Gastrocnemius medialis (tissue), 4 donors: Measurements from ENCODE around the gene CCDC33. TPM values are rescaled to one million over a fixed set of nuclear protein-coding genes. Genes with fewer than 3 reads are reported as not detected.

Experiments
- ATAC-seq, 2 donors: fragments of 150-250 bp; one replicate each; pipeline ENCODE4 v1.9.1; 2016
- DNase-seq, 2 donors: peaks; one replicate each; pipeline ENCODE4 v3.0.0-alpha.2; 2019
- H3K27ac ChIP-seq, 4 donors: fragments of 200-600 bp; sonication (generic); 1 replicate in 1 of 4; 2 replicates in 3 of 4; pipeline ENCODE4 v1.5.1; 2016 to 2018; ENCODE audit warnings: mild to moderate bottlenecking in 2 of 4, moderate library complexity in 1 of 4
- H3K27me3 ChIP-seq, 3 donors: fragments of 200-600 bp; sonication (generic) in 2 of 3; 1 replicate in 1 of 3; 2 replicates in 2 of 3; pipeline versions ENCODE4 v1.5.1 to v1.6.0; 2016 to 2019; ENCODE audit warnings: mild to moderate bottlenecking in 1 of 3, moderate library complexity in 1 of 3
- H3K36me3 ChIP-seq, 2 donors: fragments of 200-600 bp; sonication (generic) in 1 of 2; one replicate each; pipeline ENCODE4 v1.5.1; 2017 to 2018
- H3K4me1 ChIP-seq, 2 donors: fragments of 200-600 bp; sonication (generic) in 1 of 2; one replicate each; pipeline ENCODE4 v1.5.1; 2016 to 2017; ENCODE audit warnings: mild to moderate bottlenecking in 2 of 2
- H3K4me3 ChIP-seq, 4 donors: fragments of 200-600 bp; sonication (generic) in 3 of 4; 1 replicate in 1 of 4; 2 replicates in 3 of 4; pipeline ENCODE4 v1.5.1; 2016 to 2019; ENCODE audit warnings: mild to moderate bottlenecking in 2 of 4
- H3K9me3 ChIP-seq, 3 donors: fragments of 200-600 bp; sonication (generic) in 2 of 3; 1 replicate in 1 of 3; 2 replicates in 2 of 3; pipeline ENCODE4 v1.5.1; 2016 to 2019
- POLR2A ChIP-seq, 2 donors: fragments of 450-650 bp; IDR thresholded peaks; one replicate each; pipeline ENCODE4 v1.6.1; 2017; ENCODE audit warnings: antibody characterized with exemption in 2 of 2, mild to moderate bottlenecking in 2 of 2, moderate library complexity in 2 of 2
- in situ Hi-C, 4 donors: fragments of 200-750 bp; cut with MboI; loops; one replicate each; pipeline versions ENCODE4 v1.15.0 to v1.8.0; 2017; ENCODE audit warnings: low sequenced_read_pairs in 4 of 4
- intact Hi-C: fragments of 100-400 bp; cut with DNase I; formaldehyde crosslinking; loops from one replicate; pipeline ENCODE4 v1.15.1; 2023; ENCODE audit warnings: low total_unique reads
- total RNA-seq, 4 donors: library from RNA; depleted of rRNA; stranded (reverse); fragments of >200 nt; gene quantifications; one replicate each; pipeline versions ENCODE4 v1.1.0 to v1.2.3, GENCODE V29; 2016
- TF ChIP-seq, protein P1 (sequence below), 5 experiments: fragments of 450-650 bp in 3 of 5; fragments of 200-600 bp in 2 of 5; sonication (generic) in 2 of 5; IDR thresholded peaks in 4 of 5; conservative IDR thresholded peaks in 1 of 5; 1 replicate in 4 of 5; 2 replicates in 1 of 5; pipeline ENCODE4 v1.5.1; 2016 to 2019; ENCODE audit warnings: antibody characterized with exemption in 5 of 5, mild to moderate bottlenecking in 3 of 5, moderate library complexity in 3 of 5

CCDC33 gene
- total RNA-seq, 4 donors from 2014 or later: not detected

- TF ChIP-seq, protein P1, sequence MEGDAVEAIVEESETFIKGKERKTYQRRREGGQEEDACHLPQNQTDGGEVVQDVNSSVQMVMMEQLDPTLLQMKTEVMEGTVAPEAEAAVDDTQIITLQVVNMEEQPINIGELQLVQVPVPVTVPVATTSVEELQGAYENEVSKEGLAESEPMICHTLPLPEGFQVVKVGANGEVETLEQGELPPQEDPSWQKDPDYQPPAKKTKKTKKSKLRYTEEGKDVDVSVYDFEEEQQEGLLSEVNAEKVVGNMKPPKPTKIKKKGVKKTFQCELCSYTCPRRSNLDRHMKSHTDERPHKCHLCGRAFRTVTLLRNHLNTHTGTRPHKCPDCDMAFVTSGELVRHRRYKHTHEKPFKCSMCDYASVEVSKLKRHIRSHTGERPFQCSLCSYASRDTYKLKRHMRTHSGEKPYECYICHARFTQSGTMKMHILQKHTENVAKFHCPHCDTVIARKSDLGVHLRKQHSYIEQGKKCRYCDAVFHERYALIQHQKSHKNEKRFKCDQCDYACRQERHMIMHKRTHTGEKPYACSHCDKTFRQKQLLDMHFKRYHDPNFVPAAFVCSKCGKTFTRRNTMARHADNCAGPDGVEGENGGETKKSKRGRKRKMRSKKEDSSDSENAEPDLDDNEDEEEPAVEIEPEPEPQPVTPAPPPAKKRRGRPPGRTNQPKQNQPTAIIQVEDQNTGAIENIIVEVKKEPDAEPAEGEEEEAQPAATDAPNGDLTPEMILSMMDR (IDR thresholded peaks at IDR 0.05 in 4 of 5, conservative IDR thresholded peaks at IDR 0.05 in 1 of 5): no peak
- no peak for TF ChIP-seq POLR2A (IDR thresholded peaks at IDR 0.05)
- intact Hi-C loops (no loop called here), in situ Hi-C loops (loop anchor here in 1 of 4 donors (10.0 kb wide), 1 partner anchor 130 kb away; no protein-coding TSS in a partner anchor)
- Histone ChIP-seq H3K4me3 (peak overlapping the region; percentile 60 to 91 (median 64)), H3K27ac (peak overlapping the region; percentile 26 to 66 (median 56)), H3K9me3 (no peaks in the 10 kb centered on the region), H3K27me3 (no peaks in the 10 kb centered on the region), H3K36me3 (no peaks in the 10 kb centered on the region), H3K4me1 (peaks cover 5 to 6% of the 10 kb centered on the region in 2 donors)
- DNase-seq (no peak), ATAC-seq (peak in 1 of 2 donors; percentile 5)
Observed at GRCh38 chr15:74364936-74365597, 128.9 kb downstream of the CCDC33 start.

DNA sequence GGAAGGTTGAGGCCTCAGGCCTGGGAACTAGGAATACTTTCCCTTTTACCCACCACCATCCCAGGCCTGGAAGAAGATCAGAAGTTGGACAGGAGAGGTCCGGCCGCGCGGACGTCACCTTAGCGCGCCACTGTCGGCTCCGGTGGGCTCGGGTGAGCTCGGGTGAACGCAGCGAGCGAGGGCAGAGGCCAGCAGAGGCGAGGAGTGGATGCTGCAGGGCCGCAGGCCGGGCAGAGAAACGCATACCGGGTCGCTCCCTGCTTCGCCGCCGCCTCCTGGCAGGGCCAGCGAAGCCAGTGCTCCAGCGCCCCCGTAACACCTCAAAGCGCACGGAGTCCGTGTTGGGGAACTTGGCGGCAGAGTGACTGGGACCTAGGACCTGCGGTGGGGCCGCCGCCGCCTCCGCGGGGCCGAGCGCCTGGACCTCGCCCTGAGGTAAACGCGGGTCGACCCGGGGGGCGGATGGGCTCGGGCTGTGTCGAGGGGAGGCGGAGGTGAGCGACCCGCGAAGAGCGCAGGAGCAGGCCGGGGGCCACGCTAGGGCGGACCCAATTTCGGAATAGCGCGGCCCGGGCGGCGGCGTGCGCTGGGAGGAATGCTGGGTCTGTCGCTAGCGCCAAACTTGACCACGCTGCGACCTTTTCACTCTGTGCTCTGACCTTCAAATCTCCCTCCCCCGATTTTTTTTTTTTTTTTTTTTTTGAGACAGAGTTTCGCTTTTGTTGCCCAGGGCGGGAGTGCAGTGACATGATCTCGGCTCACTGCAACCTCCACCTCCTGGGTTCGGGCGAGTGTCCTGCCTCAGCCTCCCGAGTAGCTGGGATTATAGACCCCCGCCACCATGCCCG lies 129.7 kb downstream of the CCDC33 start:
- no peaks in the 10 kb centered on the region for H3K27me3 ChIP-seq
- H3K9me3 ChIP-seq: no peaks in the 10 kb centered on the region
- DNase-seq (peak in 1 of 2 donors; percentile 60), ATAC-seq (peak; percentile 82 to 83)
- H3K36me3 ChIP-seq: no peaks in the 10 kb centered on the region
- H3K4me1 ChIP-seq: peaks cover 5 to 6% of the 10 kb centered on the region in 2 donors
- peak overlapping the region; percentile 60 to 91 (median 64) for H3K4me3 ChIP-seq
- in situ Hi-C loops: loop anchor here in 1 of 4 donors (10.0 kb wide), 1 partner anchor 129 kb away; no protein-coding TSS in a partner anchor
- intact Hi-C loops: no loop called here
- peak overlapping the region; percentile 26 to 66 (median 56) for H3K27ac ChIP-seq
- TF ChIP-seq, protein P1 (IDR thresholded peaks at IDR 0.05 in 4 of 5, conservative IDR thresholded peaks at IDR 0.05 in 1 of 5): no peak
- TF ChIP-seq POLR2A (IDR thresholded peaks at IDR 0.05): no peak

DNA sequence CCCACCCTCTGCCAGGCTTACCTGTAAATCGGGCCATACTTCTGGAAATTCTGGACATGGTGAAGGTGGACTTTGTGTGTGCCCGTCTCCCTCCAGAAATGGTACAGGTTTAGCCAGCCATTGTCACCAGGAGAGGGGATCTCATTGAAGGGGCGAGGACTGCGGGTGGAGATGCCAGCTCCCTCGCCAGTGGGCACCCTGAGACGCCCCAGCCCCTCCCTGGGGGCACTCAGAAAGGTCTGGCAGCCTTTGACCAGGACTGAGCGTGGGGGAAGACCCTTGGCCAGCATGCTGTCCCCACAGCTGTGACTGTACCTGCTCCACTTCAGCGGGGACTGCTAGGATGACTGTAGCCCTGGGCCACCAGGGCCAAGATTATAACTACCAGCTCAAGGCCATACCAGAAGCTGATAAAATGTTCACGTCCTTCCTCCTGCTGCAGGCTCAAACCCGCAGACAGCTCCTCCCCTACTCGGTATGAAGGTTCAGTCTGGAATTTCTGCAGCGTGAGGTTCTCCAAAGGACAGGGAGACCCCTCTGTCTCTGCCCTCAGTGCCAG lies 131.2 kb downstream of the CCDC33 start, which contains the start of gene CYP11A1:
CYP11A1 (minus strand) TSS at position 351 of the 559 bp plus-strand sequence; CDS start at position 290, 61 bp downstream.
- ATAC-seq: no peak
- Histone ChIP-seq H3K27me3 (no peaks in the 10 kb centered on the region), H3K4me3 (peak within 1 kb of the TSS in 3 of 4 donors; percentile 60 to 91 (median 63)), H3K4me1 (peaks cover 5 to 6% of the 10 kb centered on the region in 2 donors), H3K9me3 (no peaks in the 10 kb centered on the region), H3K27ac (no peak within 1 kb of the TSS), H3K36me3 (no peaks in the 10 kb centered on the region)
- intact Hi-C loops: no loop called here
- TF ChIP-seq POLR2A (IDR thresholded peaks at IDR 0.05): no peak
- TF ChIP-seq, protein P1 (IDR thresholded peaks at IDR 0.05 in 4 of 5, conservative IDR thresholded peaks at IDR 0.05 in 1 of 5): no peak
- no peak for DNase-seq
- in situ Hi-C loops: loop anchor here in 1 of 4 donors (10.0 kb wide), 1 partner anchor 127 kb away; no protein-coding TSS in a partner anchor

- Histone ChIP-seq H3K4me3 (no peak overlapping the region), H3K9me3 (no peaks in the 10 kb centered on the region), H3K36me3 (no peaks in the 10 kb centered on the region), H3K4me1 (peaks cover 5 to 6% of the 10 kb centered on the region in 2 donors), H3K27ac (no peak overlapping the region), H3K27me3 (no peaks in the 10 kb centered on the region)
- in situ Hi-C loops: loop anchor here in 1 of 4 donors (10.0 kb wide), 1 partner anchor 127 kb away; no protein-coding TSS in a partner anchor
- intact Hi-C loops: no loop called here
- ATAC-seq (no peak), DNase-seq (no peak)
- TF ChIP-seq POLR2A (IDR thresholded peaks at IDR 0.05): no peak
- TF ChIP-seq, protein P1 (IDR thresholded peaks at IDR 0.05 in 4 of 5, conservative IDR thresholded peaks at IDR 0.05 in 1 of 5): no peak
Observed at GRCh38 chr15:74368121-74368520, 132.0 kb downstream of the CCDC33 start.
